PC-3 (cell line): ENCODE data around the gene SEC14L1. TPM values are rescaled to one million over a fixed set of nuclear protein-coding genes. Genes with fewer than 3 reads are reported as not detected.
A peak's percentile ranks its signal among the peaks of the same experiment; 100 is the strongest.

Experiments
- ATAC-seq: fragments of 200-7000 bp; cut with Tn5 transposase; 2 replicates; pipeline ENCODE4 v1.9.1; 2020; ENCODE audit warnings: mild to moderate bottlenecking, moderate library complexity
- BruUV-seq: library from RNA; stranded (reverse); fragments of 400-500 nt; replicated peaks from 2 replicates; lab custom pipeline; 2021; lab: Mats Ljungman, UMichigan
- CTCF ChIA-PET: fragments of 300-600 bp; sonication (Branson Sonifier 250); formaldehyde crosslinking; loops from one replicate; lab custom pipeline; 2022; ENCODE audit warnings: antibody characterized with exemption; lab: Charles Lee
- POLR2A ChIA-PET: fragments of 300-600 bp; sonication (Branson Sonifier 250); formaldehyde crosslinking; loops from one replicate; lab custom pipeline; 2022; ENCODE audit warnings: antibody characterized with exemption; ENCODE audit not compliant: unreplicated experiment; lab: Charles Lee
- DNase-seq: peaks from one replicate; pipeline ENCODE4 v3.0.0-alpha.2; 2015
- H2AFZ ChIP-seq: fragments of 300-600 bp; sonication (generic); 2 replicates; pipeline ENCODE4 v1.6.0; 2016; ENCODE audit warnings: antibody characterized with exemption, low read length
- H3F3A ChIP-seq: fragments of 300-600 bp; sonication (generic); one replicate; pipeline ENCODE4 v1.6.0; 2017; ENCODE audit warnings: antibody characterized with exemption, low read length, control low read depth, mild to moderate bottlenecking; ENCODE audit not compliant: unreplicated experiment
- H3K27ac ChIP-seq: fragments of 300-600 bp; sonication (generic); 2 replicates; pipeline ENCODE4 v1.5.1; 2016; ENCODE audit warnings: mild to moderate bottlenecking, low read length
- H3K27me3 ChIP-seq: fragments of 300-600 bp; sonication (generic); 2 replicates; pipeline ENCODE4 v1.6.1; 2016; ENCODE audit warnings: low read length, mixed read lengths
- H3K36me3 ChIP-seq: fragments of 300-600 bp; sonication (generic); 2 replicates; pipeline ENCODE4 v1.6.1; 2016; ENCODE audit warnings: low read depth, mixed run types, low read length, mixed read lengths
- H3K4me1 ChIP-seq: fragments of 300-600 bp; sonication (generic); 2 replicates; pipeline ENCODE4 v1.5.1; 2016; ENCODE audit warnings: low read length; ENCODE audit not compliant: insufficient read depth
- H3K4me2 ChIP-seq: fragments of 300-600 bp; sonication (generic); 2 replicates; pipeline ENCODE4 v1.6.0; 2016; ENCODE audit warnings: low read length
- H3K4me3 ChIP-seq: fragments of 300-600 bp; sonication (generic); 2 replicates; pipeline ENCODE4 v1.5.1; 2016; ENCODE audit warnings: mild to moderate bottlenecking, low read length, mixed read lengths
- H3K79me2 ChIP-seq: fragments of 300-600 bp; sonication (generic); 2 replicates; pipeline ENCODE4 v1.6.1; 2017; ENCODE audit warnings: low read length, mixed read lengths
- H3K9ac ChIP-seq: fragments of 300-600 bp; sonication (generic); 2 replicates; pipeline ENCODE4 v1.6.0; 2016; ENCODE audit warnings: mild to moderate bottlenecking, low read length
- H3K9me2 ChIP-seq: fragments of 300-600 bp; sonication (generic); replicated peaks from 2 replicates; pipeline ENCODE4 v1.6.1; 2016; ENCODE audit warnings: mixed run types, low read length, mixed read lengths
- H3K9me3 ChIP-seq: fragments of 300-600 bp; sonication (generic); 2 replicates; pipeline ENCODE4 v1.6.1; 2016; ENCODE audit warnings: low read length, mixed read lengths
- H4K20me1 ChIP-seq: fragments of 300-600 bp; sonication (generic); 2 replicates; pipeline ENCODE4 v1.6.1; 2016; ENCODE audit warnings: low read length, mixed read lengths
- CTCF ChIP-seq: fragments of 300-600 bp; sonication (generic); conservative IDR thresholded peaks from 2 replicates; pipeline ENCODE4 v1.5.1; 2017; ENCODE audit warnings: antibody characterized with exemption, low read depth, mild to moderate bottlenecking, low read length
- EZH2 ChIP-seq: fragments of 300-600 bp; sonication (generic); IDR thresholded peaks from one replicate; pipeline ENCODE4 v1.6.1; 2017; ENCODE audit warnings: antibody characterized with exemption, mild to moderate bottlenecking, low read length; ENCODE audit not compliant: unreplicated experiment
- EZH2phosphoT487 ChIP-seq: fragments of 300-600 bp; sonication (generic); IDR thresholded peaks from 2 replicates; pipeline ENCODE4 v1.6.1; 2018; ENCODE audit warnings: mild to moderate bottlenecking, antibody characterized with exemption, low read length, borderline replicate concordance
- intact Hi-C: fragments of 100-400 bp; cut with micrococcal nuclease; formaldehyde crosslinking; loops from 2 replicates; pipeline ENCODE4 v1.9.0; 2023
- total RNA-seq: library from RNA; depleted of rRNA; stranded (reverse); fragments of >200 nt; gene quantifications from 2 replicates; pipeline ENCODE4 v1.2.3, GENCODE V29; 2014

The SEC14L1 gene
- total RNA-seq, 1 experiment from 2014 or later, result 39.8 TPM

- POLR2A ChIA-PET, result no interaction called here
- Histone ChIP-seq H3K4me2 (peak overlapping the region; percentile 96), H3K27ac (no peak overlapping the region), H4K20me1 (no peaks in the 10 kb centered on the region), H3K4me1 (peaks cover 3% of the 10 kb centered on the region; the same call in 1 of the 2 replicates), H3K36me3 (no peaks in the 10 kb centered on the region), H3F3A (no peaks in the 10 kb centered on the region), H3K9me2 (no peaks in the 10 kb centered on the region), H3K79me2 (no peaks in the 10 kb centered on the region), H3K9me3 (no peaks in the 10 kb centered on the region), H3K27me3 (no peaks in the 10 kb centered on the region), H2AFZ (peak overlapping the region; percentile 95), H3K4me3 (peak overlapping the region; percentile 74), H3K9ac (peak overlapping the region; percentile 63)
- ATAC-seq, result peak; percentile 7
- DNase-seq, result no peak
- TF ChIP-seq EZH2phosphoT487, result no peak
- no peak for TF ChIP-seq CTCF
- BruUV-seq, result TSS peak; percentile 27
- intact Hi-C loops, result loop anchor here (1.0 to 2.0 kb wide), 2 partner anchors 160 to 236 kb away; no protein-coding TSS in a partner anchor
- CTCF ChIA-PET, result no interaction called here
Measured at GRCh38 chr17:77246110-77247047, 105.6 kb downstream of the SEC14L1 start.

- DNase-seq, result peak; percentile 89
- H3K9ac ChIP-seq, result peak overlapping the region; percentile 63
- POLR2A ChIA-PET, result no interaction called here
- CTCF ChIA-PET, result no interaction called here
- H3K4me1 ChIP-seq, result peaks cover 3% of the 10 kb centered on the region; the same call in 1 of the 2 replicates
- no TSS peak for BruUV-seq
- no peaks in the 10 kb centered on the region for H3K79me2 ChIP-seq
- TF ChIP-seq EZH2phosphoT487 (no peak), CTCF (peak; percentile 97), EZH2 (no peak)
- intact Hi-C loops, result loop anchor here (1.0 to 2.0 kb wide), 2 partner anchors 161 to 236 kb away; no protein-coding TSS in a partner anchor
- H4K20me1 ChIP-seq, result no peaks in the 10 kb centered on the region
- no peaks in the 10 kb centered on the region for H3K27me3 ChIP-seq
- H3F3A ChIP-seq, result no peaks in the 10 kb centered on the region
- no peaks in the 10 kb centered on the region for H3K36me3 ChIP-seq
- H3K4me3 ChIP-seq, result peak overlapping the region; percentile 74
- H3K9me2 ChIP-seq, result no peaks in the 10 kb centered on the region
- peak; percentile 92 for ATAC-seq
- H2AFZ ChIP-seq, result peak overlapping the region; percentile 95
- peak overlapping the region; percentile 96 for H3K4me2 ChIP-seq
- no peak overlapping the region for H3K27ac ChIP-seq
- no peaks in the 10 kb centered on the region for H3K9me3 ChIP-seq
Measured at GRCh38 chr17:77247048-77247541, 106.3 kb downstream of the SEC14L1 start.
